Hindlimb muscle (tissue), 1 donor: Measurements from ENCODE around the gene ADAMTS2. TPM values are rescaled to one million over a fixed set of nuclear protein-coding genes. Genes with fewer than 3 reads are reported as not detected.

Source experiments
- DNase-seq: peaks from one replicate; pipeline ENCODE4 v3.0.0-alpha.2; 2013
- polyA plus RNA-seq: library from polyadenylated mRNA; unstranded; fragments of 120-200 nt; gene quantifications from one replicate; pipeline ENCODE4 v1.2.1, GENCODE V29; 2013; ENCODE audit not compliant: insufficient read length

The ADAMTS2 gene
- polyA plus RNA-seq, 1 donor, result 29.7 TPM

DNA sequence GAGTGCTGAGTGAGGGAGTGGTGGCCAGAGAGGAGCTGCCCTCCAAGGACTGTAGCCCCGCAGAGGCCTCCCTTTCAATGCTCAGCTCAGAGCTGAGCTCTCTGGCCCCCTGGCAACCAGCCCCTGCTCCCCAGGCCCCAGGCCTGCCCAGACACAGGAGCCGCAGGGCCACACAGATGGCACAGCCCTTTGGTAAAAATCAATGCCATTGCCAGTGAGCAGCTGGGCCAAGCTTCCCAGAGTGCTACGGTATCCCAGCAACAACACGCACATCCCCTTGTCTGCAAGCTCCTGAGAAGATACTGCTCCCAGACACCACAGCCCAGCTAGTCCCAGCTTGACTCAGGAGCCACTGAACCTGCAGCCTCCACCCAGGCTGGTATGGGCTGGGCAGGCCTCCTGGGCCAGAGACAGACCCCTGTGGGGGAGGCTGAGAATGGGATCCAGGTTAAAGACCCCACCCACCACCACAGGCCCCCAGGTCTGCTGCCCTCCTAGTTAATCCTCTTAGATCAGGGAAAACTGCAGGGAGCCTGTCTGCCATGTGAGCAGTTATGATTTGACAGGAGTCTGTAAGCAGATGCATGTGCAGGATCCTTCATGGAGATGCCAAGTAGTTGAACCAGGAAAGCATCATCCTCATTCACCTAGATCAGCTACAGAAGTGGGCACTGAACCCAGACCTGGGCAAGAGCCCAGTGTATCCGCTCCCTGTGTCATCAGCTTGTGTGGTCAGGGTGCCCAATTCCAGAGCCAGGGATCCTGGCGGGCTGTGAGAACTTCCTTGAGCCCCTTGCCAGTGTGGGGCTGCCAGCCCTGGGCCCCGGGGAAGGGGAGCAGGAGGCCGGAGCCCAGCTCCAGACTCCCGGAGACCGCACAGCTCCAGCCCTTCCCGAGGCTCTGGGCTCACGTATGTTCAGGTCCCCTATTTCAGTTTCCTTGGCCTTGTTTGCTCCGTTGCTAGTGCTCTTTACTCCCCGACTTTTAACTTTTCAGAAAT lies 26.7 kb upstream of the ADAMTS2 start:
- no peak for DNase-seq

DNA sequence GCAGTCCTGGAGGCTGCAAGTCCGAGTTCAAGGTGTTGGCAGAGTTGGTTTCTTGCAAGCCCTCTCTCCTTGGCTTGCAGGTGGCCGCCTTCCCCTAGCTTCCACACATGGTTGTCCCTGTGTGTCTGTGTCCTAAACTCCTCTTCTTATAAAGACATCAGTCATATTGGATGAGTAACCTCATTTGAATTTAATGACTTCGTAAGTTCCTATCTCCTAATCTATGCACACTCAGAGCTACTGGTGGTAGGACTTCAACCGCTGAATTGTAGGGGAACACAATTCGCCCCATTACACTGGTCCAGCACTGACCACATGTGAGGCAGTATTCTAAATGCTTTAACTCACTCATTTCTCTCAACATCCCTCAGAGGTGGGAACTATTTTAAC lies 25.9 kb upstream of the ADAMTS2 start:
- no peak for DNase-seq

DNA sequence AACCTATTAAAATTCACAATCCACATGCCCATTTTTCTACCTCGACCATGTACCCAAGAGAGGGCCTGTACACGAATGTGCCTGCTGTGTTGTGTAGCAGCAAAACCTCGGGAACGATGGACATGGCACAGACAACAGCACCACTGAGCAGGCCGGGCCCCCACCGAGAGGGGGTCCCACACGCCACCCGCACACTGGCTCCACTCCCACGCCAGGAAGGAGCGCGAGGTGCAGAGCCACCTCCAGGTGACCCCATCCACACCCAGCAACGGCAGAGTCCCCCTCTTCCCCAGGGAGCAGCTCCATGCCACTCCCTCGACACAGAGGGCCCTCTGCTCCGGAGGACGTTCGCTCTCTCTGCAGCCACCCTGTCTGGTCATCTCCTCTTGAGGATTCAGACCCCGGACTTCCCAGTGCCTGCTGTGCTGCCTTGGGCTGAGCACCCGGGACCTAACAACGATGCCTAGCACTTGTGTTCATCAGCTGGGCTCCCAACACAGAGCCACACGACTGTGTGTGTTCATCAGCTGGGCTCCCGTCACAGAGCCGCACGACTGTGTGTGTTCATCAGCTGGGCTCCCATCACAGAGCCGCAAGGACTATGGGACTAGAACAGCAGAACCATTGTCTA lies 25.3 kb upstream of the ADAMTS2 start:
- DNase-seq, result no peak

DNA sequence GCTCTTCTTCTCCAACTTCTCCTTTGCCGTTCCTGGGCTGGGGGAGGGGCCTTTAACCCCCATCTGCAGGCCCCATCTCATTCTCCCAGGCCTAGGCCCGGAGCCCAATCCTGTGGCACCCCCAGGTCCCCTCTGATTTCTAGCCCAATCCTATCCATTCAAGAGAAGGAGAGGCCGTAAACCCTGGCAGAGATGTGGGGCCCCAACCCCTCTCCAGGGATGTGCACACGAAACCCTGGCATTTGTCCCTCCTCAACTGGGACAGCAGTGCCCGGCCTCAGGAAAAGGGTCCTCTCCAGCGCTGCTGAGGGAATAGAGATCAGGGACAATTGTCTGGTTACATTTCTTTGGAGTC lies 24.2 kb upstream of the ADAMTS2 start:
- no peak for DNase-seq

DNA sequence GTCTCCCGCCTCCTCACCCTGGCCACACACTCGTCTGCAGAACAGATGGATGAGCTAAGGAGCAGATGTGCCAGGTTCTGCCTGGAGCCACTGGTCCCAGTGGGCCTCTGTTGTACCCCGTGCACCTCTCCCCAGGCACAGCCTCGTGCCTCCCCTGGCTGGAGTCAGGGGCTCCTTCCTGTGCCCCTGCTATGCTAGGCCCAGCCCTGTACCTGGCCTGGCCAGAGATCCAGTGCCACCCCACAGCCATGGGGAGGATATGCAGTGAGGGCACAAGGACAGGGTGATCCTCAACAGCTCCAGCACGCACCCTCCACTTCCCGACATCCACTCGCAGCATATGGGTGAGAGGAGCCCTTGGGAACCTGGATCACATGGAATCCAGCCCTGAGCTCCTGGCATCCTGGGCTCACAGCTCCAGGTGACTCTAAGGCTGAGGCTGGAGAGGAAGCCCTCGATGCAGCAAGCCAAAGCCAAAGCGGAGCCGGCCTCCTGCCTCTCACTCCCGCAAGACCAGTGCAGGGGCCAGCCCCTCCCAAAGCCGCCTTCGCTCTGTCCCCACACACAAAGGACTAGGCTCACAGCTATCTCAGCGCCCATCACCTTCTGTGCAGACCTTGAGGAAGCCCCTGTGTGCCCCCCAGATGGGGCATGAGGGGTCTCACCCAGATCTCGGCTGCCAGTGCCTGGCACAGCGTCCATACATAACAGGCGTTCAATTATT lies 23.7 kb upstream of the ADAMTS2 start:
- no peak for DNase-seq

DNA sequence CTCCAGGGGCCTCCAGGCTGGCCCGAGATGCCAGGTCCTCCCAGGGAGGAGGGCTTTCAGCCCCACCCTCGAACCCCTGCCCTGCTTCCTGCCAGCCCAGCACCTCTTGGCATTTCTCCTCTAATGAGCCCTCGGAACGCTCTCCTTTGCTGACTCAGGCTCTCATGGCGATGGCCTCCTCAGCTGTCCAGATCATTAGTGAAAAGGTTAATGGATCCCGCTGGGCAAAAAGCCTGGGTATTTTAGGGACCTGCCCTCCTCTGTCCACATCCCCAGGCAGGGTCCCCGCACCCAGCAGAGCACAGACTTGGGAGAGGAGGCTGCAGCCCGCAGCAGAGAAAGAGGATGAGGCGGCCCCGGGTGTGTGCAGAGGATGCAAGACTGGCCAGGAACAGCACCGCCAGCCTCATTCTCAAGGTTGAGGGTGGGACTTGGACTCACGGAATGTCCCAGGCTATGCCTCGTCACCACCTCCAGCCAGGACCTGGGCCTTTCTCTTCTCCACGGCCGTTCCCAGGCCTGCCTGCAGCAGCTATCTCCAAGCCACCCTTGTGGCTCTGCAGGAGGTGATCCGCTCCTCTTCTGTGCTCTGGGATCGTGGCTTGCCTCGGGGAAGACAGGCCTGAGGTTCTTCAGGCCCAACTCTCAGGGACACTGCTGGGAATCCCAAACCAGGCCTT lies 23.0 kb upstream of the ADAMTS2 start:
- no peak for DNase-seq

DNA sequence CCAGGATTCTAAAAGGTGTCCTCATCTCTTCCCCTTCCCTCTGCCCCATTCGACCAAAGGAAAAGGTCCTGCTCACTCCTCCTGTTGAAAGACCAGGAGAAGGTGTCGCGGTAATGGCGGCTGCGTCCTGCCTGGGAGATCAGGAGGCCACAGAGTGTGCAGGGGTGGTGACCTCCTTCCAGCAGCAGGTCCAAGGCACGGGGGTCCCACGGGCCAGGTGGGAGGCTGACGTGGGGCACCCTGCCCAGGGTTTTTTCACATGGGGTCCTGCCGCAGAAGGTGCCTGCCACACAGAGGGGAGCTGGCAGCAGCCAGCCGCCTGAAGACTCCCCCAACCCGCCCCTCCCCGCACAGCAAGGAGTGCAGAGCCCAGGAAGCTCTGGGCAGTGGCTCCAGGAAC lies 22.2 kb upstream of the ADAMTS2 start:
- DNase-seq, result no peak

DNA sequence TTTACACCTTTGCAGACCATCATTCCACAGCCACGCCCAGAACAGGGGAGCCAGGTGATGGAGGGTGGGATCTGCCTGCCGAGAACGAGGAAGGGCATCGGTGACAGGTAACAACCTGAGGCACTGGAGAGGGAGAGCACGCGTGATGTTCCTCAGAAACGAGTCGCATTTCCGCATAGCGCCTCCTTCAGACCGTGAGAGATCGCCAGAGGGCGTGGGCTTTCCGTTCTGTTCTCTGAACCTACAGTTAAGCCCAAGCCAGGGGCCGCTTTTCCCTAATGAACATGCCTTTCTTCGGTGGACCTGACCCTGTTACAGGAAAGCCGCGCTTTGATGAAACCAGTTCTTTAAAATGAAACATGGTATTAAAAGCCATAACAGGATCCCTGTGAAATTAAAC lies 17.1 kb upstream of the ADAMTS2 start:
- DNase-seq, result no peak

DNA sequence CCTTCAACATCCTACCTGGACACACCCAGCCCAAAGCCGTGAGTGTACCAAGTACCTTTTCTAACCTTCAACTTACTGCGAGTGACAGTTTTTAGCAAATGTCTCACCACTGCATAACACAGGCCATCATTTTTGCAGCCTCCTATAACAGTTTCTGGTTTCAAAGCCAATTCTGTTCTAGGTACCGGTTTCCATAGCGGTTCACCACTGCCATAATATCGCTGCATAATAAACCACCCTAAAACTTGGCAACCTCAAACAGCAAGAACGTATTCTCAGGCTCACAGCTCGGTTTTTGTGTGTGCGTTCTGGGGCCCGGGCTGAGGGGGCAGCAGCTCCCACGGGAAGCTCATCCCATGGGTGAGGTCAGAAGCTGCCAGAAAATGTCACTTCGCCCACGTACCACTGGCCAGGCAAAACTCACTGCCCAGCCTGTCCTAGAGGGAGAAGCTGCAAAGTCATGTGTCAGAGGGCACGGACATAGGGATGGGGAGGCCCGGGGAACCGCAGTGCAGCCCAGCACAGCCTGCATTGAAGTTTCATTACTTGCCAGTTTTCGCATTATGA lies 15.9 kb upstream of the ADAMTS2 start:
- no peak for DNase-seq

DNA sequence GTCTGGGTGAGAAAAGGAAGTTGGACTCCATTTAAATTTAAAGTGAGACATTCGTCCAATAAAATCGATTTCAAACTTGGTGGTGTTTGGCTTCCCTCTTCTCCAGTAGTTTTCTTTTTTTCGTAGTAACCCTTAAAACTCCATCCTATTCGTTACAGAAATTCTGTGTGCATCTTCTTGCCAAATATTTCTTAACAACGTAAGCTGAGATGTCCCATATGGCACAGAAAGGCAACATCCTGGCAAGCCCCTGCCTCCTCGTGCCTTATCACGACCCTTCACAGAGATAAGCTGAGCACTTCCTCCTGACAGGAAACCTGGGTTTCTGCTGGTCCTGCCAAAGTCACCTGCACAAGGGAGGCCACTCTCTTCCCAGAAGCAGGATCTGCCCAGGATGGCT lies 11.8 kb upstream of the ADAMTS2 start:
- DNase-seq, result no peak

DNA sequence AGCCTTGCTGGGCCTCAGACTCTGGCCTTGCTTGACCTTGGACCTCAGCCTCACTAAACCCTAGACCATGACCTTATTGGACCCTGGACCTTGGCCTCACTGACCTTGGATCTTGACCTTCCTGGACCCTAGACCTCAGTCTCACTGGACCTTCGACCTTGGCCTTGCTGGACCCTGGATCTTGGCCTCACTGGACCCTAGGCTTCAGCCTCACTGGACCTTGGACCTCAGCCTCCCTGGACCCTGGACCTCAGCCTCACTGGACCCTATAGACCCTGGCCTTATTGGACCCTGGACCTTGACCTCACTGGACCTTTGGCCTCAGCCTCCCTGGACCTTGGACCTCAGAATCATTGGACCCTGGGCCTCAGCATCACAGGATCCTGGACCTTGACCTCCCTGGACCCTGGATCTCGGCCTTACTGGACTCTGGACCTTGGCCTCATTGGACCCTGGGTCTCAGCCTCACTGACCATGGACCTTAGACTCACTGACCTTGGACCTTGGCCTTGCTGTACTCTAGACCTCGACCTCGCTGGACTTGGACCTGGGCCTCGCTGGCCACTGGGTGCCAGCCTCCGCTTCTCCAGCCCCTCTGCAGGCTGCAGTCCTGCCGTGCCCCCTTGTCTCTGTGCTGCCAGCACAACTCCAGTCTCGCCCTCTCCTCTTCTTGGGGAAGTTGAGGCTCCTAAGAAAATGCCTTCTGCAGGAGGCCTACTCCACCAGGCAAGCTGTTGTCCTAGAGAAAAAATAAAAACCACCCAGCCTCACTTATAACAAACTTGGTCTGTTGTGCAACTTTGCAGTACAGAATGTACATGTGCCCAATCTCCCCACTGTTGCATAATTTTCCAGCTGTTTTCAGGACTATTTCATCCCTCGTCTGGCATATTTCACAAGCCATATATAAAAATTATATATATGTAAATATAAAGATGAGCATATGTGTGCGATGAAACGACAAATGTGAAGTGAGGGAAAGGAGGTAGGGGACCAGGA lies 11.0 kb upstream of the ADAMTS2 start:
- DNase-seq, result no peak

DNA sequence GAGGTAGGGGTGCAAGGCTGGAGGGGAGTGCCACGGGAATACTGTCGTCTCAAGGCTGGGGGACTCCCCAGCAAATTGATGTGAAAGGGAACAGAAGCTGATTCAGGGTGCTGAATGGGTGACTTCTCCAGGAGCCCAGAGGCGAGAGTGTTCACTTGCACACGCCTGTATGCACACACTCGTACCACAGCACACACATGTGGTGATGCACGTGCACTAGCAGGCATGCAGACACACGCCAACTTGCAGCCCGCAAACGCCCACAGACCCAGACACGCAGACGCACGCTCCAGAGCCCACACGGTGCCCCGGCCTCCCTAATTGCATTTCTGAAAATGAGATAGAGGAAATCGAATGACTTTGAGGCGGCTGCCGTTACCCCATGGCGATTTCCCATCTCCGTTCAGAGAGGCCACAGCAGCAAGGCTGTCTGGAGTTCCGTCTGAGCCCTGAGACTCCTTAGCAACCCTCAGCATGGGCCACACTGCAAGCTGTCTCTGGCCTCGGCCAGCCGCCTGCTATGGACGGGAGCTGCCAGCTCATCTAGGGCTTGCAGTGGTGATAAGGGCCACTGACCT lies 9.1 kb upstream of the ADAMTS2 start:
- DNase-seq, result no peak

DNA sequence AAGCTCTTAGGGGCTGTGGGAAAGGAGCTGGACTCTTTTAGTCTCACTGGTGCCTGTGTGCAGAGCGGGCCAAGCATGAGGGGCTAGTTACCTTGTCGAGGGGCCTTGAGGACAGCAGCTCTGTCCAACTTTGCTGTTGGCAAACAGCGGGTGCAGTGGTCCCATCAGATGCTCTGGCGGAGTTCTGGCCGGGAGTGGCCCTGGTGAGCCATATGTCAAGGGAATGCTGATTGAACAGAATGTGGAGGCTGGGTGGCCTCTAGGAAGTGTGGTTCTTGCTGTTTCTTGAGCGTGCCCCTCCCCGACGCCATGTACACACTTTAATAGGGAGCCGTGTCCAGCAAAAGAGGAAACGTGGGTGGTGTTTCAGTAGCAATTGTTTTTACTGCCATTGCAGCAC lies 3.6 kb upstream of the ADAMTS2 start:
- no peak for DNase-seq

DNA sequence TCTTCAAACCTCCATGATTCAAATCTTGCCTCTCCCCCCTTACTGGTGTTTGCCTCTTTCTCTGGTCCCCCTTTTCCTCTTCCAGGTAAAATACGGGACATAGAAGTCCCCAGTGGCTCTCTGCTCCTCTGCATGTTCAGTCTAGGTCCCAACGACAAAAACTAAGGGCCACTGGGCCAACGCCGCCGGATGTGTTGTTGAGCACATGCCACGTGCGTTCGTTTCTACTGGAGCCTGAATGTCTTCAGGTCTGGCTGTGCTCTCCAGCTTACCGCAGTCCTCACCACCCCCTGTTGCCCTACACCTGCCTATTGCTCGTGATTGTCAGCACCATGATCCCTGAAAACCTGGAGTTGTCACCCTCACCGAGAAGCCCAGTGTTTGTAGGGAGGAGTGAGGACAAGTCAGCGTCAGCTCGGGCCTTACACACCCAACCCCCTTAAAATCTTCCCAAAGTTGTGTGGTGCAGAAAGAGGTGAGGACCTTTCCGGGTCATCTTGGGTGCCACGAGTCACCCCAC lies 2.8 kb upstream of the ADAMTS2 start:
- no peak for DNase-seq

DNA sequence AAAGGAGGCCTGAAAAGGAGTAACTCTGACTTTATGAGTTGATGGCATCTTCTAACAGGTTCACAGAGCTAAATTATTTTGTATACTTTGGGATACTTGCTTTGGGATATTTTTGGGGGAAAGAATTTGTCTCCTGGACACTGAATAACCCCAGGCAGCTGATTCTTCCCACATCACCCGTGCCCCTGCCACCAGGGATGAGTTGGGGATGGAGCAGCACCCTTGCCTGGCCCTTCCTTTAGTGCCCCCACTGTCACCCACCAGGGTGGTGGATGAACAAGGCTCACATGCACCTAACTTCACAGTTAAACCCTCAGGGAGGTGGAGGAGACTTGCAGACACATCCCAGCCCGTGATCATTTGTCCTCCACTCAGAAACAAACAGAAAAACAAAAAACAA lies 2.3 kb upstream of the ADAMTS2 start:
- no peak for DNase-seq

DNA sequence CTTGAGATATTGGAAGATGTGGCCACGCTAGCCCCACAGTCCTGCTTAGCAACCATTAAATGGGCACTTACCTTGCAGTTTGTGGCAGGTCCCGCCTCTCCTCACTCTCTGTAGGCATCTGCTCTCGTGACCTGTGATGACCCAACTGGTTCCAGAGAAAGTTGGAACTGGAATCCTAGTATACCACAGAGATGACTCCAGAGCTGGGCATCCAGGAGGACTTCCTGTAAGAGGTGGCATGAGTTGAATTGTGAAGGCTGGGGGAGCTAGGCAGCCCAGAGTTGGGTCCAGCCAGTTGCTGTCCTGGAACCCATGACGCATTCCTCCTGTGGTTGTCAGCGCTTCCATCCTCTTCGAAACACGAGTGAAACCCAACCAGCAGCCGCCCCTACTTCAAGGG lies 1.6 kb upstream of the ADAMTS2 start:
- no peak for DNase-seq

DNA sequence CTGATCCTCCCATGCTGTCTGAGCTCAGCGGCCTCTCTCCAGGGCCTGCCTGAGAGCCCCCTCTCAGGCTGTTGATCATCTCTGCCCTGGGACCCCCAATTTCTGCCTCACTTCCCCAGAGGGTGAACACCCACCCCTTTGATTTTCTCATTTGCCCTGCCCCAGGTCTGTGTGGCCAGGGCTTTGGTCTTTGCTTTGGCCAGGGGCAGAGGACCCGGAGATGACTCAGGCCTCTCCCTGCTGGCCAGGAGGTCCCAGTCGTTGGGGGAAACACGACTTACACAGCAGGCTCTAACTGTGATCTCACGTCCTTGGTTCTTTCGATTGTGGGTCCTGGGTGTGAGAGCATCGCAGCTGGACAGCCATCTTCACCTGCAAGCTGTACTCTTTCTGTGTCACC lies 1.1 kb upstream of the ADAMTS2 start:
- no peak for DNase-seq

DNA sequence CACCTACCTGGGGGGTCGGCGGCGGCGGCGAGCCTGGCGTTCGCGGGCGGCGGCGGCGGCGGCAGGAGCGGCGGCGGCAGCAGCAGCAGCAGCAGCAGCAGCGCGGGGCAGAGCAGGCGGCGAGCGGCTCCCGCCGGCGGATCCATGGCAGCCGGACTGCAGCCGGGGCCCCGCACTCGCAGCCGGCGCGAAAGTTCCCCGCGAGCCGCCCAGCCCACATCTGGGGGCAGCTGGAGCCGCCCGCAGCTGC lies 153 bp downstream of the ADAMTS2 start:
- DNase-seq, result no peak

DNA sequence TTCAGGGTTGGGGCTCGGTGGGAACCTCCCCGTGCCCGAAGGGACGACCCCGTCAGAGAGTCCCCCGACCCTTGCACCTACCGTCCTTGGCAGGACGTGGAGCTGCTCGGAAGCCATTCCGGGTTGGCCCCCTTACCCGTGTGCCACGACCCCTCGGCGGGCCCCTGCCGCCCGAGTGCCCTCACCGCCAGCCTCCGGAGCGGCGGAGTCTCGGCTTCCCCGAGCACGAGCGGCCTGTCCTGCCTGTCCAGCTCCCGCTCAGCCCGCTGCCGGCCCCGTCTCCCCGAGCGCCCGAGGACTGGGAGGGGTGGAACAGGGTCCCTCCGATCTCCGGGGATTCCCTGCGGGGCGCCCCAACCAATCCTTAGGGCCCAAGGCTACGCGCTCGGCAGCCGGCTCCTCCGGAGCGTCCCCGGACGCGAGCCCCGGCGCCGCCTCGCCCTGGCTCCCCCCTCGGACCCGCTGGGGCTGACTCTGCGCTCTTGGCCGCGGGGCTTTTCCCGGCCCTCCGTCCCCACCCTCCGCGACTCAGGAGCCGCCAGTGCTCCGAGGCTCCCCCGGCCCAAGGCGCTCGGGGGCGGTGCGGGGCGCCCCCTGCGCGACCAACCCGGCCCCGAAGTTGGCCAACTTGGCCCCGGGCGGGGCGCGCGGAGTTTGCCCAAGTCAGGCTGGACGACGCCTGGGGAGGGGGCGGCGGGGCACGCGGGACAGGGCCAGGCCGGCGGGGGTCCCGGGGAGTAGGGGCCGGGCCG lies 654 bp downstream of the ADAMTS2 start:
- peak; percentile 31 for DNase-seq
